HepG2 (cell line): ENCODE measurements around the gene TBC1D19. TPM values are rescaled to one million over a fixed set of nuclear protein-coding genes. Genes with fewer than 3 reads are reported as not detected.

ENCODE experiments used
- ATAC-seq: fragments of 200-7000 bp; cut with Tn5 transposase; 3 replicates; pipeline ENCODE4 v1.9.1; 2020; ENCODE audit warnings: mild to moderate bottlenecking, moderate library complexity
- BruUV-seq: library from RNA; stranded (reverse); fragments of 400-500 nt; replicated peaks from 2 replicates; lab custom pipeline; 2021; lab: Mats Ljungman, UMichigan
- CTCF ChIA-PET: fragments of 300-600 bp; formaldehyde crosslinking; extraction: SDS; loops from one replicate; lab custom pipeline; 2021; ENCODE audit warnings: low total read pairs, inconsistent platforms, low intra/inter-chr PET ratio; lab: Yijun Ruan, JAX
- POLR2A ChIA-PET: fragments of 350-600 bp; sonication (Branson Sonifier 250); formaldehyde crosslinking; loops from one replicate; lab custom pipeline; 2020; ENCODE audit warnings: antibody characterized with exemption, inconsistent platforms; lab: Yijun Ruan, JAX
- DNase-seq: peaks from one replicate; pipeline ENCODE4 v3.0.0-alpha.2; 2015; ENCODE audit warnings: low spot score
- FAIRE-seq: peaks from 3 replicates; lab custom pipeline; 2011; peaks lifted over from hg19 to GRCh38; lab: Jason Lieb, UNC
- H2AFZ ChIP-seq: one replicate; pipeline ENCODE4 v1.6.1; 2011; ENCODE audit warnings: low read length, inconsistent platforms
- H3K27ac ChIP-seq: fragments of 300-600 bp; 3 replicates; pipeline ENCODE4 v1.8.0; 2011; ENCODE audit warnings: mixed run types, mild to moderate bottlenecking, mixed read lengths, low read length, inconsistent platforms; ENCODE audit not compliant: insufficient read depth; ENCODE audit errors: extremely low read length
- H3K27me3 ChIP-seq, 2 experiments: fragments of 200-600 bp in 1 of 2; 2 replicates in 1 of 2; 3 replicates in 1 of 2; pipeline versions ENCODE4 v1.6.0 to v1.8.0; 2011; ENCODE audit warnings: low read length in 2 of 2, mild to moderate bottlenecking in 2 of 2, moderate library complexity in 2 of 2, inconsistent platforms in 1 of 2; ENCODE audit not compliant: insufficient read depth in 2 of 2, control insufficient read depth in 1 of 2
- H3K36me3 ChIP-seq, 2 experiments: fragments of 200-600 bp in 1 of 2; replicated peaks in 1 of 2; 2 replicates in 1 of 2; 3 replicates in 1 of 2; pipeline versions ENCODE4 v1.5.1 to v1.8.0; 2011; ENCODE audit warnings: low read length in 2 of 2, inconsistent platforms in 1 of 2; ENCODE audit not compliant: insufficient read depth in 2 of 2, control insufficient read depth in 1 of 2
- H3K4me1 ChIP-seq: 2 replicates; pipeline ENCODE4 v1.5.1; 2012; ENCODE audit warnings: low read length, inconsistent platforms; ENCODE audit not compliant: insufficient read depth
- H3K4me2 ChIP-seq: 2 replicates; pipeline ENCODE4 v1.6.0; 2011; ENCODE audit warnings: low read depth, low read length, inconsistent platforms
- H3K4me3 ChIP-seq, 3 experiments: fragments of 200-600 bp in 1 of 3; sonication (generic), shearing (Covaris generic) in 1 of 3; replicated peaks in 1 of 3; 2 replicates each; pipeline ENCODE4 v1.5.1; 2011 to 2016; ENCODE audit warnings: low read length in 3 of 3, inconsistent platforms in 2 of 3, low read depth in 2 of 3, mild to moderate bottlenecking in 2 of 3, control low read depth in 1 of 3, mixed read lengths in 1 of 3; ENCODE audit not compliant: insufficient read depth in 1 of 3
- H3K79me2 ChIP-seq: one replicate; pipeline ENCODE4 v1.6.1; 2011; ENCODE audit warnings: low read length, inconsistent platforms; ENCODE audit not compliant: insufficient read depth
- H3K9ac ChIP-seq: 2 replicates; pipeline ENCODE4 v1.6.0; 2011; ENCODE audit warnings: mild to moderate bottlenecking, low read depth, low read length, inconsistent platforms; ENCODE audit not compliant: insufficient read depth
- H3K9me3 ChIP-seq: 2 replicates; pipeline ENCODE4 v1.5.1; 2012; ENCODE audit warnings: mild to moderate bottlenecking, low read length
- H4K20me1 ChIP-seq: 2 replicates; pipeline ENCODE4 v1.6.0; 2011; ENCODE audit warnings: inconsistent platforms, mild to moderate bottlenecking, low read length, moderate library complexity; ENCODE audit not compliant: insufficient read depth
- ARNTL ChIP-seq: sonication (generic); formaldehyde crosslinking; IDR thresholded peaks from 2 replicates; pipeline ENCODE4 v1.4.0; 2020; ENCODE audit warnings: mild to moderate bottlenecking, missing genetic modification reagents
- BRCA1 ChIP-seq: sonication (generic); formaldehyde crosslinking; IDR thresholded peaks from 2 replicates; pipeline ENCODE4 v1.4.0; 2020; ENCODE audit warnings: missing genetic modification reagents
- DPF2 ChIP-seq: sonication (generic); formaldehyde crosslinking; IDR thresholded peaks from 2 replicates; pipeline ENCODE4 v1.4.0; 2020; ENCODE audit warnings: mild to moderate bottlenecking, low read depth, missing genetic modification reagents, borderline replicate concordance
- HES4 ChIP-seq: sonication (generic); formaldehyde crosslinking; IDR thresholded peaks from 2 replicates; pipeline ENCODE4 v1.9.0; 2021; ENCODE audit warnings: mild to moderate bottlenecking, missing genetic modification reagents, borderline replicate concordance
- HNF4G ChIP-seq, 2 experiments: sonication (generic) in 1 of 2; formaldehyde crosslinking in 1 of 2; IDR thresholded peaks; 2 replicates each; pipeline versions ENCODE4 v1.4.0 to v1.6.1; 2011 to 2020; ENCODE audit warnings: borderline replicate concordance in 2 of 2, low read depth in 2 of 2, mild to moderate bottlenecking in 2 of 2, low read length in 1 of 2, missing genetic modification reagents in 1 of 2, moderate library complexity in 1 of 2
- HNRNPL ChIP-seq: fragments of 200-400 bp; formaldehyde crosslinking; IDR thresholded peaks from 2 replicates; pipeline ENCODE4 v1.6.1; 2017; ENCODE audit warnings: mild to moderate bottlenecking, low read depth, low read length
- JUNB ChIP-seq: sonication (generic); formaldehyde crosslinking; IDR thresholded peaks from 2 replicates; pipeline ENCODE4 v1.8.0; 2022; ENCODE audit warnings: missing genetic modification reagents, mild to moderate bottlenecking, borderline replicate concordance
- KDM6A ChIP-seq: IDR thresholded peaks from 2 replicates; pipeline ENCODE4 v1.6.1; 2016; ENCODE audit warnings: low read depth
- MTF2 ChIP-seq: sonication (generic); formaldehyde crosslinking; IDR thresholded peaks from 2 replicates; pipeline ENCODE4 v1.5.0; 2020; ENCODE audit warnings: missing genetic modification reagents, borderline replicate concordance
- NR2F2 ChIP-seq: IDR thresholded peaks from 2 replicates; pipeline ENCODE4 v1.6.1; 2012; ENCODE audit warnings: low read depth, inconsistent platforms, borderline replicate concordance
- PATZ1 ChIP-seq: sonication (generic); formaldehyde crosslinking; IDR thresholded peaks from 2 replicates; pipeline ENCODE4 v1.4.0; 2020; ENCODE audit warnings: missing genetic modification reagents
- RFX3 ChIP-seq: IDR thresholded peaks from 2 replicates; pipeline ENCODE4 v1.6.1; 2016; ENCODE audit warnings: missing biosample characterization, missing genetic modification reagents
- SNAI1 ChIP-seq: sonication (generic); formaldehyde crosslinking; IDR thresholded peaks from 2 replicates; pipeline ENCODE4 v1.5.0; 2020; ENCODE audit warnings: mild to moderate bottlenecking, missing genetic modification reagents, borderline replicate concordance
- ZMYM2 ChIP-seq: sonication (generic); formaldehyde crosslinking; IDR thresholded peaks from 2 replicates; pipeline ENCODE4 v1.8.0; 2022; ENCODE audit warnings: mild to moderate bottlenecking, missing genetic modification reagents
- ZNF337 ChIP-seq: sonication (generic); formaldehyde crosslinking; IDR thresholded peaks from 2 replicates; pipeline ENCODE4 v1.5.1; 2020; ENCODE audit warnings: missing genetic modification reagents, low read depth, mild to moderate bottlenecking, borderline replicate concordance
- ZNF839 ChIP-seq: sonication (generic); formaldehyde crosslinking; IDR thresholded peaks from 2 replicates; pipeline ENCODE4 v1.4.0; 2020; ENCODE audit warnings: missing genetic modification reagents, mild to moderate bottlenecking, borderline replicate concordance
- WGBS: methylation state at CpG from one replicate; pipeline ENCODE4 v1.1.6; 2017; ENCODE audit warnings: low lambda C conversion rate; 5-methylcytosine and 5-hydroxymethylcytosine counted together
- in situ Hi-C: cut with HindIII; loops from 2 replicates; pipeline ENCODE4 v1.10.0; 2017; ENCODE audit warnings: low pct_unique_long_range_greater_than_20kb; ENCODE audit not compliant: extremely low pct_ligation_motif_present
- intact Hi-C: fragments of 100-400 bp; cut with micrococcal nuclease; formaldehyde crosslinking; loops from one replicate; pipeline ENCODE4 v1.10.0; 2022; ENCODE audit not compliant: unreplicated experiment
- polyA plus RNA-seq, 8 experiments: library from polyadenylated mRNA; depleted of rRNA in 3 of 8; stranded (reverse) in 7 of 8; unstranded in 1 of 8; fragments of >200 nt; fragmentation: Illumina TruSeq in 4 of 8; extraction: Trizol in 4 of 8; gene quantifications; 2 replicates each; pipeline versions ENCODE4 v1.2.1 to v1.2.3, GENCODE V29; 2011 to 2016; ENCODE audit warnings: low read depth in 4 of 8, missing spikeins in 1 of 8, mixed read lengths in 1 of 8; ENCODE audit not compliant: insufficient read depth in 1 of 8
- total RNA-seq, 5 experiments: library from RNA; depleted of rRNA; stranded (reverse); fragments of >200 nt; fragmentation: Illumina TruSeq; extraction: Trizol; gene quantifications; 2 replicates each; pipeline ENCODE4 v1.2.3, GENCODE V29; 2016; ENCODE audit warnings: low read depth in 1 of 5
- TF ChIP-seq, protein P1 (sequence below), 2 experiments: IDR thresholded peaks; 2 replicates each; pipeline ENCODE4 v1.6.1; 2011 to 2012; ENCODE audit warnings: low read length in 2 of 2, borderline replicate concordance in 1 of 2, low read depth in 1 of 2, mild to moderate bottlenecking in 1 of 2, moderate library complexity in 1 of 2
- TF ChIP-seq, protein P2 (sequence below): IDR thresholded peaks from 2 replicates; pipeline ENCODE4 v1.6.1; 2012; ENCODE audit warnings: inconsistent platforms

TBC1D19 gene
- total and polyA plus RNA-seq, 2 of the 13 experiments (the other 11 are each of a cell fraction or from before 2014, with no cell fraction given): 1.6 to 3.5 TPM

GRCh38 chr4:26804925-26805324 lies 221.0 kb downstream of the TBC1D19 start:
- no peak overlapping the region for H3K4me3 ChIP-seq
- H3K4me1 ChIP-seq: no peaks in the 10 kb centered on the region
- POLR2A ChIA-PET: no interaction called here
- no peak overlapping the region for H2AFZ ChIP-seq
- CTCF ChIA-PET: no interaction called here
- H3K79me2 ChIP-seq: no peaks in the 10 kb centered on the region
- TF ChIP-seq KDM6A (CRISPR knock-in tag) (no peak), BRCA1 (CRISPR knock-in tag) (no peak), ZMYM2 (CRISPR knock-in tag) (no peak), HNF4G (IDR thresholded peaks at IDR 0.05; ENCODE audit: borderline replicate concordance, low read depth, low read length) (no peak), HNF4G (CRISPR knock-in tag; IDR thresholded peaks at IDR 0.05; ENCODE audit: borderline replicate concordance, low read depth) (no peak), NR2F2 (no peak), RFX3 (CRISPR knock-in tag) (no peak), MTF2 (no peak), HES4 (CRISPR knock-in tag) (no peak), ARNTL (CRISPR knock-in tag) (no peak), ZNF337 (no peak), SNAI1 (CRISPR knock-in tag) (no peak), ZNF839 (no peak), JUNB (CRISPR knock-in tag) (no peak), PATZ1 (no peak), DPF2 (no peak), HNRNPL (no peak)
- TF ChIP-seq, protein P1, sequence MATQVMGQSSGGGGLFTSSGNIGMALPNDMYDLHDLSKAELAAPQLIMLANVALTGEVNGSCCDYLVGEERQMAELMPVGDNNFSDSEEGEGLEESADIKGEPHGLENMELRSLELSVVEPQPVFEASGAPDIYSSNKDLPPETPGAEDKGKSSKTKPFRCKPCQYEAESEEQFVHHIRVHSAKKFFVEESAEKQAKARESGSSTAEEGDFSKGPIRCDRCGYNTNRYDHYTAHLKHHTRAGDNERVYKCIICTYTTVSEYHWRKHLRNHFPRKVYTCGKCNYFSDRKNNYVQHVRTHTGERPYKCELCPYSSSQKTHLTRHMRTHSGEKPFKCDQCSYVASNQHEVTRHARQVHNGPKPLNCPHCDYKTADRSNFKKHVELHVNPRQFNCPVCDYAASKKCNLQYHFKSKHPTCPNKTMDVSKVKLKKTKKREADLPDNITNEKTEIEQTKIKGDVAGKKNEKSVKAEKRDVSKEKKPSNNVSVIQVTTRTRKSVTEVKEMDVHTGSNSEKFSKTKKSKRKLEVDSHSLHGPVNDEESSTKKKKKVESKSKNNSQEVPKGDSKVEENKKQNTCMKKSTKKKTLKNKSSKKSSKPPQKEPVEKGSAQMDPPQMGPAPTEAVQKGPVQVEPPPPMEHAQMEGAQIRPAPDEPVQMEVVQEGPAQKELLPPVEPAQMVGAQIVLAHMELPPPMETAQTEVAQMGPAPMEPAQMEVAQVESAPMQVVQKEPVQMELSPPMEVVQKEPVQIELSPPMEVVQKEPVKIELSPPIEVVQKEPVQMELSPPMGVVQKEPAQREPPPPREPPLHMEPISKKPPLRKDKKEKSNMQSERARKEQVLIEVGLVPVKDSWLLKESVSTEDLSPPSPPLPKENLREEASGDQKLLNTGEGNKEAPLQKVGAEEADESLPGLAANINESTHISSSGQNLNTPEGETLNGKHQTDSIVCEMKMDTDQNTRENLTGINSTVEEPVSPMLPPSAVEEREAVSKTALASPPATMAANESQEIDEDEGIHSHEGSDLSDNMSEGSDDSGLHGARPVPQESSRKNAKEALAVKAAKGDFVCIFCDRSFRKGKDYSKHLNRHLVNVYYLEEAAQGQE (IDR thresholded peaks at IDR 0.05; ENCODE audit: borderline replicate concordance in 1 of 2, low read depth in 1 of 2, low read length in 2 of 2): no peak
- TF ChIP-seq, protein P2, sequence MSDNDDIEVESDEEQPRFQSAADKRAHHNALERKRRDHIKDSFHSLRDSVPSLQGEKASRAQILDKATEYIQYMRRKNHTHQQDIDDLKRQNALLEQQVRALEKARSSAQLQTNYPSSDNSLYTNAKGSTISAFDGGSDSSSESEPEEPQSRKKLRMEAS: no peak
- 65% methylated on average over 10 of the region's 10 CpGs for WGBS
- no peaks in the 10 kb centered on the region for H3K36me3 ChIP-seq
- H3K4me2 ChIP-seq: no peak overlapping the region
- no peak overlapping the region for H3K9ac ChIP-seq
- H3K27ac ChIP-seq: no peak overlapping the region
- BruUV-seq: no TSS peak
- H4K20me1 ChIP-seq: no peaks in the 10 kb centered on the region
- intact Hi-C loops (no loop called here), in situ Hi-C loops (no loop called here)
- ATAC-seq (no peak), DNase-seq (no peak), FAIRE-seq (no peak)
- H3K27me3 ChIP-seq: peaks cover 0 to 6% of the 10 kb centered on the region in 2 experiments; a peak in 1 of 5 replicates
- no peaks in the 10 kb centered on the region for H3K9me3 ChIP-seq
